ENCODE measurements around the gene IKZF1.

Gene IKZF1

GRCh38 chr7:50377356-50377755 lies 72.8 kb downstream of the IKZF1 start:
- H4K8ac ChIP-seq (ENCODE audit: low read depth, low read length): no peak overlapping the region
- H3K27me3 ChIP-seq (ENCODE audit: insufficient read depth, low read length): no peaks in the 10 kb centered on the region
- H3K4me2 ChIP-seq (ENCODE audit: low read length): no peak overlapping the region
- H4K91ac ChIP-seq (ENCODE audit: low read depth, low read length): no peak overlapping the region
- H2BK5ac ChIP-seq (ENCODE audit: low read depth, low read length, poor library complexity): no peak overlapping the region
- no peak overlapping the region for H2AFZ ChIP-seq (ENCODE audit: insufficient read depth, low read length, poor library complexity)
- H2BK120ac ChIP-seq (ENCODE audit: insufficient read depth, low read length, poor library complexity): no peak overlapping the region
- H3K4ac ChIP-seq (ENCODE audit: low read depth, low read length): no peak overlapping the region
- no peak overlapping the region for H2AK5ac ChIP-seq (ENCODE audit: low read length)
- no peaks in the 10 kb centered on the region for H3K36me3 ChIP-seq (ENCODE audit: control insufficient read depth in 1 of 2, insufficient read depth in 2 of 2, low read length in 2 of 2)
- H4K12ac ChIP-seq (ENCODE audit: low read depth, low read length): no peak overlapping the region
- H3K79me2 ChIP-seq (ENCODE audit: control insufficient read depth, insufficient read depth, low read length, poor library complexity): no peaks in the 10 kb centered on the region
- no peak overlapping the region for H3K18ac ChIP-seq (ENCODE audit: low read length)
- DNase-seq: no peak
- H3K9me3 ChIP-seq (ENCODE audit: insufficient read depth, low read depth, low read length): no peaks in the 10 kb centered on the region
- H3K14ac ChIP-seq (ENCODE audit: low read length): no peak overlapping the region
- no peak overlapping the region for H3K27ac ChIP-seq (ENCODE audit: low read depth, low read length)
- no peak overlapping the region for H3K4me3 ChIP-seq (ENCODE audit: low read depth, low read length)
- H3K23ac ChIP-seq (ENCODE audit: low read length): no peak overlapping the region
- no peak overlapping the region for H2BK12ac ChIP-seq (ENCODE audit: low read length)
- no peak overlapping the region for H3K9ac ChIP-seq (ENCODE audit: low read length)
- peaks cover 2% of the 10 kb centered on the region for H3K79me1 ChIP-seq (ENCODE audit: low read length)
- H3K4me1 ChIP-seq (ENCODE audit: control insufficient read depth in 1 of 2, insufficient read depth in 2 of 2, low read length in 2 of 2): peaks cover 2% of the 10 kb centered on the region in 2 experiments
- no CpG with 5 or more reads among the region's 9 CpGs for WGBS (ENCODE audit: extremely low coverage, insufficient coverage, insufficient read length)

GRCh38 chr7:50379082-50379481 lies 74.6 kb downstream of the IKZF1 start:
- Histone ChIP-seq H3K4me3 (ENCODE audit: low read depth, low read length) (no peak overlapping the region), H3K14ac (ENCODE audit: low read length) (no peak overlapping the region), H2AK5ac (ENCODE audit: low read length) (no peak overlapping the region), H3K9me3 (ENCODE audit: insufficient read depth, low read depth, low read length) (no peaks in the 10 kb centered on the region), H3K79me2 (ENCODE audit: control insufficient read depth, insufficient read depth, low read length, poor library complexity) (no peaks in the 10 kb centered on the region), H2AFZ (ENCODE audit: insufficient read depth, low read length, poor library complexity) (no peak overlapping the region), H3K4me1 (ENCODE audit: control insufficient read depth in 1 of 2, insufficient read depth in 2 of 2, low read length in 2 of 2) (peaks cover 2% of the 10 kb centered on the region in 2 experiments), H4K8ac (ENCODE audit: low read depth, low read length) (no peak overlapping the region), H4K91ac (ENCODE audit: low read depth, low read length) (no peak overlapping the region), H3K36me3 (ENCODE audit: control insufficient read depth in 1 of 2, insufficient read depth in 2 of 2, low read length in 2 of 2) (no peaks in the 10 kb centered on the region), H3K27ac (ENCODE audit: low read depth, low read length) (no peak overlapping the region), H3K27me3 (ENCODE audit: insufficient read depth, low read length) (no peaks in the 10 kb centered on the region), H3K4me2 (ENCODE audit: low read length) (peak overlapping the region; percentile 40), H2BK5ac (ENCODE audit: low read depth, low read length, poor library complexity) (no peak overlapping the region), H3K18ac (ENCODE audit: low read length) (no peak overlapping the region), H3K9ac (ENCODE audit: low read length) (no peak overlapping the region), H2BK12ac (ENCODE audit: low read length) (no peak overlapping the region), H3K4ac (ENCODE audit: low read depth, low read length) (no peak overlapping the region), H2BK120ac (ENCODE audit: insufficient read depth, low read length, poor library complexity) (no peak overlapping the region), H3K23ac (ENCODE audit: low read length) (no peak overlapping the region), H3K79me1 (ENCODE audit: low read length) (peaks cover 2% of the 10 kb centered on the region), H4K12ac (ENCODE audit: low read depth, low read length) (no peak overlapping the region)
- peak; percentile 71 to 77 for DNase-seq
- no CpG with 5 or more reads among the region's 10 CpGs for WGBS (ENCODE audit: extremely low coverage, insufficient coverage, insufficient read length)

- H3K18ac ChIP-seq (ENCODE audit: low read length): no peak overlapping the region
- no peak overlapping the region for H2BK12ac ChIP-seq (ENCODE audit: low read length)
- no peak overlapping the region for H3K14ac ChIP-seq (ENCODE audit: low read length)
- peak overlapping the region; percentile 40 for H3K4me2 ChIP-seq (ENCODE audit: low read length)
- no peaks in the 10 kb centered on the region for H3K36me3 ChIP-seq (ENCODE audit: control insufficient read depth in 1 of 2, insufficient read depth in 2 of 2, low read length in 2 of 2)
- no peak overlapping the region for H4K91ac ChIP-seq (ENCODE audit: low read depth, low read length)
- no peak overlapping the region for H3K4ac ChIP-seq (ENCODE audit: low read depth, low read length)
- H2BK5ac ChIP-seq (ENCODE audit: low read depth, low read length, poor library complexity): no peak overlapping the region
- H4K12ac ChIP-seq (ENCODE audit: low read depth, low read length): no peak overlapping the region
- no peak overlapping the region for H3K4me3 ChIP-seq (ENCODE audit: low read depth, low read length)
- H3K23ac ChIP-seq (ENCODE audit: low read length): no peak overlapping the region
- H2BK120ac ChIP-seq (ENCODE audit: insufficient read depth, low read length, poor library complexity): no peak overlapping the region
- no peaks in the 10 kb centered on the region for H3K9me3 ChIP-seq (ENCODE audit: insufficient read depth, low read depth, low read length)
- no peak overlapping the region for H4K8ac ChIP-seq (ENCODE audit: low read depth, low read length)
- no peaks in the 10 kb centered on the region for H3K27me3 ChIP-seq (ENCODE audit: insufficient read depth, low read length)
- H3K4me1 ChIP-seq (ENCODE audit: control insufficient read depth in 1 of 2, insufficient read depth in 2 of 2, low read length in 2 of 2): peaks cover 2% of the 10 kb centered on the region in 2 experiments
- no peak overlapping the region for H3K27ac ChIP-seq (ENCODE audit: low read depth, low read length)
- H3K9ac ChIP-seq (ENCODE audit: low read length): no peak overlapping the region
- H3K79me2 ChIP-seq (ENCODE audit: control insufficient read depth, insufficient read depth, low read length, poor library complexity): no peaks in the 10 kb centered on the region
- no peak for DNase-seq
- WGBS (ENCODE audit: extremely low coverage, insufficient coverage, insufficient read length): no CpG with 5 or more reads among the region's 1 CpG
- H2AFZ ChIP-seq (ENCODE audit: insufficient read depth, low read length, poor library complexity): no peak overlapping the region
- no peak overlapping the region for H2AK5ac ChIP-seq (ENCODE audit: low read length)
- H3K79me1 ChIP-seq (ENCODE audit: low read length): peaks cover 2% of the 10 kb centered on the region
Observed at GRCh38 chr7:50379539-50379938, 75.0 kb downstream of the IKZF1 start.

- H4K91ac ChIP-seq (ENCODE audit: low read depth, low read length): no peak overlapping the region
- H3K9ac ChIP-seq (ENCODE audit: low read length): no peak overlapping the region
- H3K4ac ChIP-seq (ENCODE audit: low read depth, low read length): no peak overlapping the region
- no peak overlapping the region for H3K4me2 ChIP-seq (ENCODE audit: low read length)
- no peak for DNase-seq
- H2AFZ ChIP-seq (ENCODE audit: insufficient read depth, low read length, poor library complexity): no peak overlapping the region
- H2BK5ac ChIP-seq (ENCODE audit: low read depth, low read length, poor library complexity): no peak overlapping the region
- H4K8ac ChIP-seq (ENCODE audit: low read depth, low read length): no peak overlapping the region
- peaks cover 2% of the 10 kb centered on the region in 2 experiments for H3K4me1 ChIP-seq (ENCODE audit: control insufficient read depth in 1 of 2, insufficient read depth in 2 of 2, low read length in 2 of 2)
- no peak overlapping the region for H2BK120ac ChIP-seq (ENCODE audit: insufficient read depth, low read length, poor library complexity)
- no peak overlapping the region for H4K12ac ChIP-seq (ENCODE audit: low read depth, low read length)
- H2AK5ac ChIP-seq (ENCODE audit: low read length): no peak overlapping the region
- H3K79me2 ChIP-seq (ENCODE audit: control insufficient read depth, insufficient read depth, low read length, poor library complexity): no peaks in the 10 kb centered on the region
- H3K4me3 ChIP-seq (ENCODE audit: low read depth, low read length): no peak overlapping the region
- no CpG with 5 or more reads among the region's 21 CpGs for WGBS (ENCODE audit: extremely low coverage, insufficient coverage, insufficient read length)
- H3K18ac ChIP-seq (ENCODE audit: low read length): no peak overlapping the region
- H2BK12ac ChIP-seq (ENCODE audit: low read length): no peak overlapping the region
- no peak overlapping the region for H3K23ac ChIP-seq (ENCODE audit: low read length)
- no peaks in the 10 kb centered on the region for H3K27me3 ChIP-seq (ENCODE audit: insufficient read depth, low read length)
- peaks cover 2% of the 10 kb centered on the region for H3K79me1 ChIP-seq (ENCODE audit: low read length)
- no peaks in the 10 kb centered on the region for H3K36me3 ChIP-seq (ENCODE audit: control insufficient read depth in 1 of 2, insufficient read depth in 2 of 2, low read length in 2 of 2)
- no peak overlapping the region for H3K14ac ChIP-seq (ENCODE audit: low read length)
- no peak overlapping the region for H3K27ac ChIP-seq (ENCODE audit: low read depth, low read length)
- H3K9me3 ChIP-seq (ENCODE audit: insufficient read depth, low read depth, low read length): no peaks in the 10 kb centered on the region
Observed at GRCh38 chr7:50382455-50382854, 77.9 kb downstream of the IKZF1 start.

Data from trophoblast cell (in vitro differentiated cells and primary cell).